Liver (tissue), 3 donors: ENCODE measurements around the gene MED31.
"Not testable (repeated sequence)": the region's sequence is repeated elsewhere in the genome, so short reads cannot be mapped to it uniquely, and the experiment has no call there.

ENCODE experiments used
- HNF4A ChIP-seq, 2 donors: conservative IDR thresholded peaks; 2 replicates each; pipeline ENCODE4 v1.6.1; 2016; ENCODE audit warnings: antibody characterized with exemption in 2 of 2, mild to moderate bottlenecking in 2 of 2
- JUND ChIP-seq, 2 donors: IDR thresholded peaks; 2 replicates each; pipeline ENCODE4 v1.6.1; 2016; ENCODE audit warnings: antibody characterized with exemption in 2 of 2
- MAX ChIP-seq: IDR thresholded peaks from 2 replicates; pipeline ENCODE4 v1.6.1; 2016; ENCODE audit warnings: antibody characterized with exemption
- RAD21 ChIP-seq, 2 donors: IDR thresholded peaks; 2 replicates each; pipeline ENCODE4 v1.6.1; 2016; ENCODE audit warnings: antibody characterized with exemption in 2 of 2, mild to moderate bottlenecking in 2 of 2
- SP1 ChIP-seq: IDR thresholded peaks from 2 replicates; pipeline ENCODE4 v1.6.1; 2018; ENCODE audit warnings: antibody characterized with exemption, mild to moderate bottlenecking
- TAF1 ChIP-seq: conservative IDR thresholded peaks from 2 replicates; pipeline ENCODE4 v1.6.1; 2016; ENCODE audit warnings: antibody characterized with exemption, mild to moderate bottlenecking
- ZBTB33 ChIP-seq: IDR thresholded peaks from 2 replicates; pipeline ENCODE4 v1.6.1; 2016; ENCODE audit warnings: antibody characterized with exemption
- TF ChIP-seq, protein P1 (sequence below): fragments of 150-350 bp; IDR thresholded peaks from 2 replicates; pipeline ENCODE4 v1.5.1; 2017; ENCODE audit warnings: improper control_type of control experiment, low read depth, low read length; ENCODE audit not compliant: missing input control
- TF ChIP-seq, protein P2 (sequence below): IDR thresholded peaks from 2 replicates; pipeline ENCODE4 v1.6.1; 2016; ENCODE audit warnings: antibody characterized with exemption
- TF ChIP-seq, protein P3 (sequence below): IDR thresholded peaks from 2 replicates; pipeline ENCODE4 v1.6.1; 2016; ENCODE audit warnings: antibody characterized with exemption, mild to moderate bottlenecking
- donor health status: healthy.
- donor health status: healthy.

DNA sequence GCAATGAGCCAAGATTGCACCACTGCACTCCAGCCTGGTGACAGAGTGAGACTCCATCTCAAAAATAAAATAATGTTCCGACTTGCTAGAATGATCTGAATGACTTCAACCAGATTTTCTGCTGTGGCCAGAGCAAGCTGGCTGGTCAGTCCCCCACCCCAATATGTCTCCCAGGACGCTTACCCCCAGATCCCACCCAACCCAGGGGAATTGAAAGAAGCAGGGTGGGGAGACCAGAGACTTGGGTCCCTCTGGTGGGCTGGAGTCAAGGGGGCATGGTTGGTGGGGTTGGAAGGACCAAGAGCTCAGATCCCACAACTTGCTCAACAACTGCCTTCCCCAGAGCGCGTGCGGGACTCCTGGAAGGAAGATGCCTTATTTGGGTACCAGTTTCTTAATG lies 7.0 kb upstream of the MED31 start:
- TF ChIP-seq, protein P1, sequence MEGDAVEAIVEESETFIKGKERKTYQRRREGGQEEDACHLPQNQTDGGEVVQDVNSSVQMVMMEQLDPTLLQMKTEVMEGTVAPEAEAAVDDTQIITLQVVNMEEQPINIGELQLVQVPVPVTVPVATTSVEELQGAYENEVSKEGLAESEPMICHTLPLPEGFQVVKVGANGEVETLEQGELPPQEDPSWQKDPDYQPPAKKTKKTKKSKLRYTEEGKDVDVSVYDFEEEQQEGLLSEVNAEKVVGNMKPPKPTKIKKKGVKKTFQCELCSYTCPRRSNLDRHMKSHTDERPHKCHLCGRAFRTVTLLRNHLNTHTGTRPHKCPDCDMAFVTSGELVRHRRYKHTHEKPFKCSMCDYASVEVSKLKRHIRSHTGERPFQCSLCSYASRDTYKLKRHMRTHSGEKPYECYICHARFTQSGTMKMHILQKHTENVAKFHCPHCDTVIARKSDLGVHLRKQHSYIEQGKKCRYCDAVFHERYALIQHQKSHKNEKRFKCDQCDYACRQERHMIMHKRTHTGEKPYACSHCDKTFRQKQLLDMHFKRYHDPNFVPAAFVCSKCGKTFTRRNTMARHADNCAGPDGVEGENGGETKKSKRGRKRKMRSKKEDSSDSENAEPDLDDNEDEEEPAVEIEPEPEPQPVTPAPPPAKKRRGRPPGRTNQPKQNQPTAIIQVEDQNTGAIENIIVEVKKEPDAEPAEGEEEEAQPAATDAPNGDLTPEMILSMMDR: not testable (repeated sequence)
- TF ChIP-seq SP1; HNF4A (conservative IDR thresholded peaks at IDR 0.05); RAD21 (IDR thresholded peaks at IDR 0.05); JUND (IDR thresholded peaks at IDR 0.05); TAF1; ZBTB33; MAX: not testable (repeated sequence)
- TF ChIP-seq, protein P2, sequence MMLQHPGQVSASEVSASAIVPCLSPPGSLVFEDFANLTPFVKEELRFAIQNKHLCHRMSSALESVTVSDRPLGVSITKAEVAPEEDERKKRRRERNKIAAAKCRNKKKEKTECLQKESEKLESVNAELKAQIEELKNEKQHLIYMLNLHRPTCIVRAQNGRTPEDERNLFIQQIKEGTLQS: not testable (repeated sequence)
- TF ChIP-seq, protein P3, sequence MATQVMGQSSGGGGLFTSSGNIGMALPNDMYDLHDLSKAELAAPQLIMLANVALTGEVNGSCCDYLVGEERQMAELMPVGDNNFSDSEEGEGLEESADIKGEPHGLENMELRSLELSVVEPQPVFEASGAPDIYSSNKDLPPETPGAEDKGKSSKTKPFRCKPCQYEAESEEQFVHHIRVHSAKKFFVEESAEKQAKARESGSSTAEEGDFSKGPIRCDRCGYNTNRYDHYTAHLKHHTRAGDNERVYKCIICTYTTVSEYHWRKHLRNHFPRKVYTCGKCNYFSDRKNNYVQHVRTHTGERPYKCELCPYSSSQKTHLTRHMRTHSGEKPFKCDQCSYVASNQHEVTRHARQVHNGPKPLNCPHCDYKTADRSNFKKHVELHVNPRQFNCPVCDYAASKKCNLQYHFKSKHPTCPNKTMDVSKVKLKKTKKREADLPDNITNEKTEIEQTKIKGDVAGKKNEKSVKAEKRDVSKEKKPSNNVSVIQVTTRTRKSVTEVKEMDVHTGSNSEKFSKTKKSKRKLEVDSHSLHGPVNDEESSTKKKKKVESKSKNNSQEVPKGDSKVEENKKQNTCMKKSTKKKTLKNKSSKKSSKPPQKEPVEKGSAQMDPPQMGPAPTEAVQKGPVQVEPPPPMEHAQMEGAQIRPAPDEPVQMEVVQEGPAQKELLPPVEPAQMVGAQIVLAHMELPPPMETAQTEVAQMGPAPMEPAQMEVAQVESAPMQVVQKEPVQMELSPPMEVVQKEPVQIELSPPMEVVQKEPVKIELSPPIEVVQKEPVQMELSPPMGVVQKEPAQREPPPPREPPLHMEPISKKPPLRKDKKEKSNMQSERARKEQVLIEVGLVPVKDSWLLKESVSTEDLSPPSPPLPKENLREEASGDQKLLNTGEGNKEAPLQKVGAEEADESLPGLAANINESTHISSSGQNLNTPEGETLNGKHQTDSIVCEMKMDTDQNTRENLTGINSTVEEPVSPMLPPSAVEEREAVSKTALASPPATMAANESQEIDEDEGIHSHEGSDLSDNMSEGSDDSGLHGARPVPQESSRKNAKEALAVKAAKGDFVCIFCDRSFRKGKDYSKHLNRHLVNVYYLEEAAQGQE: not testable (repeated sequence)
